ENCODE data around the gene PPP1R14D.

DNA sequence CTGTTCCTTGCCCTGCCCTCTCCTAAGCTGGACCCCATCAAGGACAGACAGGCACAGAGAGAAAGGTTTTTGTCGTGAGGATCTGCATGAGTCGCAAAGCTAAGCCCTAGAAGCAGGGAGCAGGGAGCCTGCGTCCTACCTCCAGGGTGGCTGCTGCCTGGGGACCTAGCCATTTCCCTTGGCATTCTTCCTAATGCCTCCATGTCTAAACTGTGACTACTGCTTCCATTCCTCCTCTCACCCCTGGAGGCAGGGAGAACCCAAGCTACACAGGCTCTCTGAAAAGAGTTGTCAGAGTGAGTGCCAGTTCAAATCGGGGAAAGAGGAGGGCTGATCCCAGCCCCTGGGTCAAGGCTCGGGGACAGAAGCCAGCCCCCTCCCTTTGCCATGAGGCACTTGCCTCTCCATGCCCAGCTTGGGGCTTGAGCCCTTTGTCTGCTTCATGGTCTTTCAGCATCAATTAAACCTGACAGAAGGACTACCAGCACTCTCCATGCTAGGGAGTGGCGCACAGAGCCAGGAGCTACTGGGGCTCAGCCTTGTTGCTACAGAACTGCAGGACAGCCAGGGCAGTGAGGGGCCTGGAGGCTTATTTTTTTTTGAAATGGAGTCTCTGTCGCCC, 62.2 kb downstream of the PPP1R14D start:
- TF ChIP-seq EZH2 (IDR thresholded peaks at IDR 0.05; ENCODE audit: low read length, unreplicated experiment) = no peak
- TF ChIP-seq CTCF (conservative IDR thresholded peaks at IDR 0.05; ENCODE audit: low read depth, low read length) = no peak
